WTC11 (cell line): ENCODE data around the gene USF1. TPM values are rescaled to one million over a fixed set of nuclear protein-coding genes. Genes with fewer than 3 reads are reported as not detected.

Source experiments
- ATAC-seq: fragments of 200-7000 bp; cut with Tn5 transposase; 2 replicates; pipeline ENCODE4 v1.10.0; 2021; ENCODE audit warnings: mild to moderate bottlenecking, moderate library complexity
- CTCF ChIA-PET: fragments of 300-600 bp; sonication (Branson Sonifier 250); formaldehyde crosslinking; loops from one replicate; lab custom pipeline; 2021; ENCODE audit warnings: antibody characterized with exemption; lab: Charles Lee
- POLR2A ChIA-PET: fragments of 350-600 bp; sonication (Branson Sonifier 250); formaldehyde crosslinking; loops from one replicate; lab custom pipeline; 2021; ENCODE audit warnings: antibody characterized with exemption; lab: Charles Lee
- DNase-seq: peaks from one replicate; pipeline ENCODE4 v3.0.0; 2021; ENCODE audit warnings: low spot score
- H3K27ac Mint-ChIP-seq: 2 replicates; pipeline ENCODE4 v1.8.0; 2021; ENCODE audit warnings: mixed read lengths
- H3K27me3 Mint-ChIP-seq: 2 replicates; pipeline ENCODE4 v1.8.0; 2021; ENCODE audit warnings: low read depth, mild to moderate bottlenecking, moderate library complexity, mixed read lengths
- H3K36me3 Mint-ChIP-seq: 2 replicates; pipeline ENCODE4 v1.8.0; 2021; ENCODE audit warnings: mixed read lengths
- H3K4me1 Mint-ChIP-seq: 2 replicates; pipeline ENCODE4 v1.8.0; 2022; ENCODE audit warnings: mixed read lengths
- H3K4me3 Mint-ChIP-seq: 2 replicates; pipeline ENCODE4 v1.8.0; 2021; ENCODE audit warnings: mild to moderate bottlenecking, moderate library complexity, mixed read lengths
- H3K9me3 Mint-ChIP-seq: 2 replicates; pipeline ENCODE4 v1.8.0; 2021; ENCODE audit warnings: mixed read lengths
- ARID4B ChIP-seq: sonication (generic); formaldehyde crosslinking; IDR thresholded peaks from 2 replicates; pipeline ENCODE4 v1.8.0; 2023; ENCODE audit warnings: missing genetic modification reagents, mild to moderate bottlenecking, borderline replicate concordance
- ATF6 ChIP-seq: sonication (generic); formaldehyde crosslinking; IDR thresholded peaks from 2 replicates; pipeline ENCODE4 v1.8.1; 2023; ENCODE audit warnings: mild to moderate bottlenecking, missing genetic modification reagents
- ETV6 ChIP-seq: sonication (generic); formaldehyde crosslinking; IDR thresholded peaks from 2 replicates; pipeline ENCODE4 v1.8.1; 2022; ENCODE audit warnings: mild to moderate bottlenecking, missing genetic modification reagents
- FOXK1 ChIP-seq: sonication (generic); formaldehyde crosslinking; IDR thresholded peaks from 2 replicates; pipeline ENCODE4 v1.8.0; 2022; ENCODE audit warnings: mild to moderate bottlenecking, moderate library complexity, missing genetic modification reagents
- FOXP4 ChIP-seq: sonication (generic); formaldehyde crosslinking; IDR thresholded peaks from 2 replicates; pipeline ENCODE4 v1.8.0; 2022; ENCODE audit warnings: mild to moderate bottlenecking, missing genetic modification reagents
- IRF2 ChIP-seq: sonication (generic); formaldehyde crosslinking; IDR thresholded peaks from 2 replicates; pipeline ENCODE4 v1.8.0; 2022; ENCODE audit warnings: low read depth, missing genetic modification reagents, borderline replicate concordance
- JUN ChIP-seq: sonication (generic); formaldehyde crosslinking; IDR thresholded peaks from 2 replicates; pipeline ENCODE4 v1.8.0; 2023; ENCODE audit warnings: mild to moderate bottlenecking, missing genetic modification reagents
- MYBL2 ChIP-seq: sonication (generic); formaldehyde crosslinking; IDR thresholded peaks from 2 replicates; pipeline ENCODE4 v1.8.1; 2023; ENCODE audit warnings: mild to moderate bottlenecking, moderate library complexity, missing genetic modification reagents
- NFYB ChIP-seq: sonication (generic); formaldehyde crosslinking; conservative IDR thresholded peaks from 2 replicates; pipeline ENCODE4 v1.8.0; 2022; ENCODE audit warnings: low read depth, missing genetic modification reagents
- PRDM15 ChIP-seq: sonication (generic); formaldehyde crosslinking; IDR thresholded peaks from 2 replicates; pipeline ENCODE4 v1.8.0; 2022; ENCODE audit warnings: missing genetic modification reagents
- SMAD4 ChIP-seq: sonication (generic); formaldehyde crosslinking; IDR thresholded peaks from 2 replicates; pipeline ENCODE4 v1.8.0; 2022; ENCODE audit warnings: mild to moderate bottlenecking, missing genetic modification reagents
- STAT6 ChIP-seq: sonication (generic); formaldehyde crosslinking; conservative IDR thresholded peaks from 2 replicates; pipeline ENCODE4 v1.8.1; 2023; ENCODE audit warnings: mild to moderate bottlenecking, low read depth, missing genetic modification reagents, moderate library complexity
- TEAD1 ChIP-seq: sonication (generic); formaldehyde crosslinking; IDR thresholded peaks from 2 replicates; pipeline ENCODE4 v1.8.0; 2022; ENCODE audit warnings: mild to moderate bottlenecking, missing genetic modification reagents
- ZBTB21 ChIP-seq: sonication (generic); formaldehyde crosslinking; IDR thresholded peaks from 2 replicates; pipeline ENCODE4 v1.8.1; 2023; ENCODE audit warnings: mild to moderate bottlenecking, missing genetic modification reagents, borderline replicate concordance
- ZNF121 ChIP-seq: sonication (generic); formaldehyde crosslinking; IDR thresholded peaks from 2 replicates; pipeline ENCODE4 v1.8.0; 2023; ENCODE audit warnings: missing genetic modification reagents
- ZNF532 ChIP-seq: fragments of 250-450 bp; sonication (Bioruptor Pico); IDR thresholded peaks from 2 replicates; pipeline ENCODE4 v1.9.0; 2021; ENCODE audit warnings: mild to moderate bottlenecking, borderline replicate concordance
- total RNA-seq: library from RNA; stranded (reverse); gene quantifications from 3 replicates; pipeline ENCODE4 v1.2.3, GENCODE V29; 2021

USF1 gene
- total RNA-seq, 1 experiment from 2014 or later, result 65.6 TPM

GRCh38 chr1:161039546-161039945 is 6.2 kb downstream of the USF1 start (continued):
- TF ChIP-seq ARID4B (no peak), FOXP4 (CRISPR knock-in tag) (no peak), TEAD1 (no peak), SMAD4 (CRISPR knock-in tag) (no peak), NFYB (no peak), FOXK1 (CRISPR knock-in tag) (no peak), ZBTB21 (CRISPR knock-in tag) (no peak)

GRCh38 chr1:161039154-161039545 is 6.6 kb downstream of the USF1 start:
- DNase-seq, result no peak
- Mint-ChIP-seq H3K27me3 (no peaks in the 10 kb centered on the region), H3K4me3 (peak overlapping the region; percentile 86), H3K27ac (peak overlapping the region; percentile 92), H3K36me3 (peaks cover 39% of the 10 kb centered on the region), H3K9me3 (no peaks in the 10 kb centered on the region), H3K4me1 (peaks cover 38% of the 10 kb centered on the region)
- ChIA-PET POLR2A (interaction anchor here (1.0 to 2.2 kb wide), 3 partner anchors 18 to 49 kb away, joined by 3 to 20 read pairs (median 11); partner anchors contain the start of gene F11R), CTCF (interaction anchor here (0.6 to 5.9 kb wide), 18 partner anchors 9 to 262 kb away, joined by 3 to 47 read pairs (median 5); partner anchors contain the start of genes F11R, KLHDC9 and NECTIN4)
- ATAC-seq, result no peak
- TF ChIP-seq IRF2 (CRISPR knock-in tag) (no peak), MYBL2 (CRISPR knock-in tag) (no peak), ZNF532 (no peak), JUN (CRISPR knock-in tag) (no peak), PRDM15 (CRISPR knock-in tag) (no peak), ATF6 (no peak), ETV6 (CRISPR knock-in tag) (no peak), STAT6 (CRISPR knock-in tag) (no peak), ZNF121 (no peak)
